Chondrocyte (in vitro differentiated cells): Measurements from ENCODE around the gene PFAS. TPM values are rescaled to one million over a fixed set of nuclear protein-coding genes. Genes with fewer than 3 reads are reported as not detected.

ENCODE experiments used
- DNase-seq: peaks from one replicate; pipeline ENCODE4 v3.0.0; 2021; ENCODE audit warnings: mixed read lengths, low spot score
- H3K27ac Mint-ChIP-seq: one replicate; pipeline ENCODE4 v1.8.0; 2021; ENCODE audit warnings: mild to moderate bottlenecking, moderate library complexity, mixed read lengths; ENCODE audit not compliant: unreplicated experiment
- H3K27me3 Mint-ChIP-seq: 2 replicates; pipeline ENCODE4 v1.8.0; 2021; ENCODE audit warnings: low read depth, mixed read lengths
- H3K36me3 Mint-ChIP-seq: 2 replicates; pipeline ENCODE4 v1.8.0; 2021; ENCODE audit warnings: low read depth, mixed read lengths
- H3K4me1 Mint-ChIP-seq: 2 replicates; pipeline ENCODE4 v1.8.0; 2021; ENCODE audit warnings: low read depth, mild to moderate bottlenecking, mixed read lengths
- H3K4me3 Mint-ChIP-seq: one replicate; pipeline ENCODE4 v1.8.0; 2021; ENCODE audit warnings: mild to moderate bottlenecking, moderate library complexity, mixed read lengths; ENCODE audit not compliant: unreplicated experiment
- H3K9me3 Mint-ChIP-seq: 2 replicates; pipeline ENCODE4 v1.8.0; 2021; ENCODE audit warnings: low read depth, mixed read lengths
- CTCF ChIP-seq: fragments of 200-600 bp; sonication (generic); IDR thresholded peaks from 2 replicates; pipeline ENCODE4 v1.5.0; 2021; ENCODE audit warnings: antibody characterized with exemption, mild to moderate bottlenecking, moderate library complexity
- total RNA-seq: library from RNA; stranded (reverse); gene quantifications from 3 replicates; pipeline ENCODE4 v1.2.1, GENCODE V29; 2021

PFAS gene
- total RNA-seq, 1 donor from 2014 or later = 32.7 TPM

DNA sequence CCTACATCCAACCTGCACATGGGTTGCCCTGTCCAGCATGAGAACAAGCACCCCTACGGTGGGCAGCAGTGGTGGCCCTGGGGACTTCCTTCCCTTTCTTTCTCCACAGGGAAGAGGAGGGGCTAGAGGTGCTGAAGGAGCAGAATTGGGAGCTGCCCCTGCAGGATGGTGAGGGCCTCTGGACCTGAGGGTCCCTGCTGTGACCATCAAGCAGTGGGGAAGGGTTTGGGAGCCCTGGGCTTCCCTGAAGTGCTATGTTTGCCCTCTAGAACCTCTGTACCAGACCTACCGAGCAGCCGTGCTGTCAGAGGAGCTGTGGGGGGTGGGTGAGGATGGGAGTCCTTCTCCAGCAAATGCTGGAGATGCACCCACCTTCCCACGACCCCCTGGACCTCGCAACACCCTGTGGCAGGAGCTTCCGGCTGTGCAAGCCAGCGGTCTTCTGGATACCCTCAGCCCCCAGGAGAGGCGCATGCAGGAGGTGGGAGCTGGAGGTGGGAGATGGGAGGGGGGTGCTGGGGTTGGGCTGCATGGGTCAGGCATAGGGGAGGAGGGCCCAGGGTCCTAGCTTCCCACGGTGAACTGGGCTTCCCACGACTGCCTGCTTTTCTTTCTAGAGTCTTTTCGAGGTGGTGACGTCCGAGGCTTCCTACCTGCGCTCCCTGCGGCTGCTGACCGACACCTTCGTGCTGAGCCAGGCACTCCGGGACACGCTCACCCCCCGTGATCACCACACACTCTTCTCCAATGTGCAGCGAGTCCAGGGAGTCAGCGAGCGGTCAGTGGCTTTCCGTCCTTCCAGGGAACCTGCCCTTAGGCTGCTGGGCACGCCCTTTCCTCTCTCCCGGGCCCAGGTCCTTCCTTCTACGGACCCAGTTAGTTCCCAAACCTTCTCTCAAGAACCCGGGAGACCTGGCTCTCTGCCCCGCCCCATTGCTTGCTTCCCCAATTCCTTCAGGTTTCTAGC, 66.0 kb downstream of the PFAS start:
- no peaks in the 10 kb centered on the region for H3K36me3 Mint-ChIP-seq
- peaks cover 40% of the 10 kb centered on the region for H3K27me3 Mint-ChIP-seq

GRCh38 chr17:8315764-8316217, 66.7 kb downstream of the PFAS start:
- DNase-seq = peak; percentile 85
- H3K4me1 Mint-ChIP-seq = peaks cover 7% of the 10 kb centered on the region
- no peaks in the 10 kb centered on the region for H3K36me3 Mint-ChIP-seq
- no peak for TF ChIP-seq CTCF
- H3K27me3 Mint-ChIP-seq = peaks cover 40% of the 10 kb centered on the region
- no peaks in the 10 kb centered on the region for H3K9me3 Mint-ChIP-seq
- H3K4me3 Mint-ChIP-seq = peak overlapping the region; percentile 52
- H3K27ac Mint-ChIP-seq = no peak overlapping the region

More for the DNA sequence above, 66.0 kb downstream of the PFAS start:
- peak; percentile 42 for DNase-seq
- H3K27ac Mint-ChIP-seq = no peak overlapping the region
- H3K4me1 Mint-ChIP-seq = peaks cover 7% of the 10 kb centered on the region
- no peak for TF ChIP-seq CTCF
- H3K9me3 Mint-ChIP-seq = no peaks in the 10 kb centered on the region
- peak overlapping the region; percentile 52 for H3K4me3 Mint-ChIP-seq

DNA sequence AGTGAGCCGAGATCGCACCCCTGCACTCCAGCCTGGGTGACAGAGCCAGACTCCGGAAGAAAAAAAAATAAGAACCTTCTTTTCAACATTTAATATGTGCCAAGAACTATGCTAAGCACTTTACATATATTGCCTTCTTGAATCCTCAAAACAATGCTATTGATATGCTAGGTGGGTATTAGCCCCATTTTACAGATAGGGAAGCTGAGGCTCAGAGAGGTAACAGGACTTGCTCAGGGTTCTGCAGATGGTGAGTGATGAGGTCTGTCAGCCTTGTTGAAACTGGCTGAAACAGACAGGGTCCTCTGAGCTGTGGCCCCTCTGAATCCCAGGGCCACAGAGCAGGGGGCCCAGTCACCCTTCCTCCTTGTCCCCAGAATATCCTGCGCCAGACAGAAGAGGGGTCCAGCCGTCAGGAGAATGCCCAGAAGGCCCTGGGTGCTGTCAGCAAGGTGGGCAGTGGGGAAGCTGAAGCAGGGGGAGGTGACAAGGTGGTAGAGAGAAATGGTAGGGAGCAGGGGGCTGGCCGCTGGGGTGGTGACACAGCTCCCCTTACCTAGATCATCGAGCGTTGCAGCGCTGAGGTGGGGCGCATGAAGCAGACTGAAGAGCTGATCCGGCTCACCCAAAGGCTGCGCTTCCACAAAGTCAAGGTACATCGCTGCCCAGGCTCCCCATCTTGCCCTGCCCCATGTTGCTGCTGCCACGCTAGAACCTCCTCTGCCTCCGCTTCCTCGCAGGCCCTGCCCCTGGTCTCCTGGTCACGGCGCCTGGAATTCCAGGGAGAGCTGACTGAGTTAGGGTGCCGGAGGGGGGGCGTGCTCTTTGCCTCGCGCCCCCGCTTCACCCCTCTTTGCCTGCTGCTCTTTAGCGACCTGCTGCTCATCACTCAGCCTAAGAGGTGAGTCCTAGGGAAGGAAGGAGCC, 69.2 kb downstream of the PFAS start:
- Mint-ChIP-seq H3K27ac (no peak overlapping the region), H3K4me1 (peaks cover 17% of the 10 kb centered on the region), H3K27me3 (peaks cover 26% of the 10 kb centered on the region), H3K4me3 (no peak overlapping the region), H3K36me3 (no peaks in the 10 kb centered on the region), H3K9me3 (no peaks in the 10 kb centered on the region)
- no peak for TF ChIP-seq CTCF
- DNase-seq = peak; percentile 50

Other genes with a start within 250 kb of the PFAS start
- gene GUCY2D, start 246.7 kb upstream of the PFAS start, total RNA-seq = not detected in 3 replicates
- gene ALOX15B, start 210.2 kb upstream of the PFAS start, total RNA-seq = not detected in 3 replicates
- gene ALOX12B, start 161.6 kb upstream of the PFAS start, total RNA-seq = 0.17 TPM in 1 of 3 replicates, not detected in the others
- gene ALOXE3, start 130.8 kb upstream of the PFAS start, total RNA-seq = 0.12 to 0.13 TPM (median 0.12 TPM) in 3 replicates
- 0.51 to 1.5 TPM (median 0.70 TPM) in 3 replicates for gene HES7, start 125.2 kb upstream of the PFAS start, total RNA-seq
- 68.0 to 87.6 TPM (median 75.9 TPM) in 3 replicates for gene PER1, start 96.9 kb upstream of the PFAS start, total RNA-seq
- gene VAMP2, start 86.3 kb upstream of the PFAS start, total RNA-seq = 45.4 to 58.1 TPM (median 46.7 TPM) in 3 replicates
- 7.8 to 12.1 TPM (median 8.4 TPM) in 3 replicates for gene TMEM107, start 72.9 kb upstream of the PFAS start, total RNA-seq
- 5.5 to 8.6 TPM (median 8.2 TPM) in 3 replicates for gene BORCS6, start 59.1 kb upstream of the PFAS start, total RNA-seq
- 8.6 to 14.1 TPM (median 8.9 TPM) in 3 replicates for gene AURKB, start 38.7 kb upstream of the PFAS start, total RNA-seq
- 19.9 to 28.7 TPM (median 22.1 TPM) in 3 replicates for gene CTC1, start 1.2 kb upstream of the PFAS start, total RNA-seq
- gene RANGRF, start 39.4 kb downstream of the PFAS start, total RNA-seq = 19.8 to 24.5 TPM (median 21.2 TPM) in 3 replicates
- gene SLC25A35, start 46.1 kb downstream of the PFAS start, total RNA-seq = 4.2 to 8.4 TPM (median 5.5 TPM) in 3 replicates
- not detected in 3 replicates for gene ARHGEF15, start 61.0 kb downstream of the PFAS start, total RNA-seq
- gene ODF4, start 90.6 kb downstream of the PFAS start, total RNA-seq = not detected in 3 replicates
- gene RPL26, start 133.9 kb downstream of the PFAS start, total RNA-seq = 1,065 to 1,130 TPM (median 1,086 TPM) in 3 replicates
- not detected in 3 replicates for gene RNF222, start 148.5 kb downstream of the PFAS start, total RNA-seq
- gene NDEL1, start 186.6 kb downstream of the PFAS start, total RNA-seq = 112 to 120 TPM (median 115 TPM) in 3 replicates